Mammary epithelial cell (primary cell): Measurements from ENCODE around the gene MEIKIN.

Experiments used
- CTCF ChIP-seq, 2 donors: IDR thresholded peaks in 1 of 2; conservative IDR thresholded peaks in 1 of 2; 2 replicates each; pipeline ENCODE4 v1.5.1; 2011 to 2012; ENCODE audit warnings: inconsistent platforms in 2 of 2, low read length in 2 of 2, mild to moderate bottlenecking in 2 of 2, control low read depth in 1 of 2, low read depth in 1 of 2; ENCODE audit not compliant: insufficient read depth in 1 of 2; ENCODE audit errors: extremely low read depth in 1 of 2
- EZH2 ChIP-seq: IDR thresholded peaks from 2 replicates; pipeline ENCODE4 v1.6.1; 2012; ENCODE audit warnings: low read length, inconsistent platforms, borderline replicate concordance

GRCh38 chr5:131957721-131958441 lies 12.4 kb upstream of the MEIKIN start:
- TF ChIP-seq EZH2 (no peak), CTCF (conservative IDR thresholded peaks at IDR 0.05 in 1 of 2, IDR thresholded peaks at IDR 0.05 in 1 of 2; ENCODE audit: extremely low read depth in 1 of 2, insufficient read depth in 1 of 2, low read depth in 1 of 2, low read length in 2 of 2) (no peak)
